GM21528 (cell line): ENCODE data around the gene SSNA1.
"Not testable (repeated sequence)": the region's sequence is repeated elsewhere in the genome, so short reads cannot be mapped to it uniquely, and the experiment has no call there.

Source experiments
- ATAC-seq: cut with Tn5 transposase; IDR thresholded peaks from one replicate; pipeline ENCODE4 v1.9.1; 2021; ENCODE audit warnings: mild to moderate bottlenecking, moderate library complexity; ENCODE audit not compliant: unreplicated experiment, low FRiP score

Gene SSNA1

GRCh38 chr9:137228506-137228967 lies 40.1 kb downstream of the SSNA1 start:
- ATAC-seq: no peak

GRCh38 chr9:137228968-137229896 lies 40.8 kb downstream of the SSNA1 start:
- ATAC-seq: no peak

- ATAC-seq: no peak
Measured at GRCh38 chr9:137229903-137230704, 41.6 kb downstream of the SSNA1 start.

GRCh38 chr9:137230705-137231371 lies 42.4 kb downstream of the SSNA1 start, which contains the start of gene SLC34A3:
Gene SLC34A3 (plus strand): TSS chr9:137230901. CDS start chr9:137231703, 802 bp downstream.
- ATAC-seq: no peak

- no peak for ATAC-seq
Measured at GRCh38 chr9:137231372-137232039, 43.0 kb downstream of the SSNA1 start.

- no peak for ATAC-seq
Measured at GRCh38 chr9:137232101-137232500, 43.6 kb downstream of the SSNA1 start.

- no peak for ATAC-seq
Measured at GRCh38 chr9:137232510-137232909, 44.0 kb downstream of the SSNA1 start.

- ATAC-seq: no peak
Measured at GRCh38 chr9:137233143-137233980, 44.9 kb downstream of the SSNA1 start.

GRCh38 chr9:137234055-137234697 lies 45.7 kb downstream of the SSNA1 start:
- ATAC-seq: no peak

- ATAC-seq: no peak
Measured at GRCh38 chr9:137234758-137235423, 46.4 kb downstream of the SSNA1 start.

- ATAC-seq: no peak
Measured at GRCh38 chr9:137235424-137236237, 47.2 kb downstream of the SSNA1 start.

GRCh38 chr9:137236238-137236935 lies 47.9 kb downstream of the SSNA1 start:
- ATAC-seq: no peak

- no peak for ATAC-seq
Measured at GRCh38 chr9:137236936-137237421, 48.5 kb downstream of the SSNA1 start.

GRCh38 chr9:137237759-137238726 lies 49.6 kb downstream of the SSNA1 start:
- ATAC-seq: no peak

GRCh38 chr9:137239541-137240200 lies 51.2 kb downstream of the SSNA1 start:
- not testable (repeated sequence) for ATAC-seq
